Tongue (tissue), 2 donors: ENCODE measurements around the gene IRS1. TPM values are rescaled to one million over a fixed set of nuclear protein-coding genes. Genes with fewer than 3 reads are reported as not detected.
A peak's percentile ranks its signal among the peaks of the same experiment; 100 is the strongest.
"Not testable (repeated sequence)": the region's sequence is repeated elsewhere in the genome, so short reads cannot be mapped to it uniquely, and the experiment has no call there.

Experiments used
- DNase-seq: peaks from one replicate; pipeline ENCODE4 v3.0.0-alpha.2; 2015
- total RNA-seq: library from RNA; depleted of rRNA; stranded (reverse); fragments of >200 nt; gene quantifications from one replicate; pipeline ENCODE4 v1.2.3, GENCODE V29; 2014

Gene IRS1, protein sequence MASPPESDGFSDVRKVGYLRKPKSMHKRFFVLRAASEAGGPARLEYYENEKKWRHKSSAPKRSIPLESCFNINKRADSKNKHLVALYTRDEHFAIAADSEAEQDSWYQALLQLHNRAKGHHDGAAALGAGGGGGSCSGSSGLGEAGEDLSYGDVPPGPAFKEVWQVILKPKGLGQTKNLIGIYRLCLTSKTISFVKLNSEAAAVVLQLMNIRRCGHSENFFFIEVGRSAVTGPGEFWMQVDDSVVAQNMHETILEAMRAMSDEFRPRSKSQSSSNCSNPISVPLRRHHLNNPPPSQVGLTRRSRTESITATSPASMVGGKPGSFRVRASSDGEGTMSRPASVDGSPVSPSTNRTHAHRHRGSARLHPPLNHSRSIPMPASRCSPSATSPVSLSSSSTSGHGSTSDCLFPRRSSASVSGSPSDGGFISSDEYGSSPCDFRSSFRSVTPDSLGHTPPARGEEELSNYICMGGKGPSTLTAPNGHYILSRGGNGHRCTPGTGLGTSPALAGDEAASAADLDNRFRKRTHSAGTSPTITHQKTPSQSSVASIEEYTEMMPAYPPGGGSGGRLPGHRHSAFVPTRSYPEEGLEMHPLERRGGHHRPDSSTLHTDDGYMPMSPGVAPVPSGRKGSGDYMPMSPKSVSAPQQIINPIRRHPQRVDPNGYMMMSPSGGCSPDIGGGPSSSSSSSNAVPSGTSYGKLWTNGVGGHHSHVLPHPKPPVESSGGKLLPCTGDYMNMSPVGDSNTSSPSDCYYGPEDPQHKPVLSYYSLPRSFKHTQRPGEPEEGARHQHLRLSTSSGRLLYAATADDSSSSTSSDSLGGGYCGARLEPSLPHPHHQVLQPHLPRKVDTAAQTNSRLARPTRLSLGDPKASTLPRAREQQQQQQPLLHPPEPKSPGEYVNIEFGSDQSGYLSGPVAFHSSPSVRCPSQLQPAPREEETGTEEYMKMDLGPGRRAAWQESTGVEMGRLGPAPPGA (N-terminal part only)
- total RNA-seq, result 16.1 TPM

DNA sequence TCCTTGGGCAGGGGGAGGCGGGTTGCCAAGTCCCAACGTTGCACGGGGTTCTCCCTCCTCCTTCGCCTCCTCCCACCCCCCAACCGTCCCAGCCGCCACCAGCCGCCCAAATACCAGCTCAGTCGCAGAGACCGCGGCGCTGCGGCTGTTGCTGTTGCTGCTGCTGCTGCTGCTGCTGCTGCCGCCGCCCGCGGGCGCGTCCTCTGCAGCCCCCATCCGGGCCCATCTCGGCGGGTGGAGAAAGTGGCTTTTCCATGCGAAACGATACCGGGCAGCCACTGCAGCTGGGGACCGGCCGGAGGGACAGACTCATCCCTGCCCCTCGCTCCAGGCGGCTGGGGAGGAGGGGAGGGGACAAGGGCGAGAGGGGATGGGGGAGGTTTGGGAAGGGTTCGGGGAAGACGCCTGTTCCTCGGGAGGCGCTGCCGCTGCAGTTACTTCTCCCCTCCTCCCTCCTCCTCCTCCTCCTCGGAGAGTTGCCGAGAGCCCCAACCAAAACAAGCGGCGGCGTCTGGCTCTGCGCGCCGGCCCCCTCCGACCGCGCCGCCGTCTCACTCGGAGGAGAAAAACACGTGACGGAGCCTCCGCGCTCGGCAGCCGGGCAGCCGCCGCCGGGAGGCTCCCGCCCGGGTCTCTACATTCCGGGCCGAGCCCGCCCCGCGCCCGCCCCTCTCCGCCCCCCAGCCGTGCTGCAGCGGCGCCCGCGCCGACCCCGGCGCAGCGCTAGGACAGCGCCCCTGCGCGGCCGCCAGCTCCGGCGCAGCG lies at the start of gene IRS1:
Gene IRS1 (minus strand): TSS at position 610 of the 765 bp plus-strand sequence. CDS start 1,082 bp downstream, outside the sequence.
- peak; percentile 91 for DNase-seq

DNA sequence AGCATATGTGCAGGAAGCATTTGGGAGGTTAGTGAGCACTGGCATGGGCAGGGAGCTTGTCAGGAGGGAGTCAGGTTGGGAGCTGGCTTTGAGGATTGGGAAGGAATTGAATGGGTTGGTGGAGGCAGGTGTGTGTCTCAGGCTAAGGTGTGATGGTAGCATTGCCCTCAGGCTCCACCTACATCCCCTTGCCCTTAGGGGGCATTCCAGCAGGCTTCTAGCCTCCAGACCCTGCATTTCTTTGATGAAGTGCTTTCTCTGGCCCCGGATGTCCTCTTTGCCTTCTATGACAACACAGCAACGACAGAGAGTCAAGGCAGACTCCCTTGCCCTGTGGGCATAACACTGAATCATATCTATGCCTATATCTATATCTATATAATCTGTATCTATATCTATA lies 49.7 kb upstream of the IRS1 start:
- DNase-seq, result no peak

DNA sequence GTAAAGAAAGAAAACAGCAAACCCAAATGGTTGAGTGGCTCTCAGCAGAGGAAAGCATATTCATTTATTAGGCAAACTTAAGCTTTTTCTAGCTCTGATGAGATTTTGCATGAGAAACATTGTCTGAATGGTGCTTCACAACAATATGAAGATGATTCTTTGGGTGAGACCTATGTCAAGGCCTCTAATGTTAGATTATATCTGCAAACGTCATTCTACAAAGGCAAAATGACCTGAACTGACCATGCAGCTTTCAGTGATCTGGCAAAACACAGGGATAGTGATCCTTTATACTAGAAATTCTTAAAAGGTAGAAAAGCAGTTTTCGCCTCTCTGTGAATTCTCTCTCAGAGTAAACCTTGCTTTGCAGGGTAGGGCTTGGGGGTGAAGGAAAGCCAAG lies 47.9 kb upstream of the IRS1 start:
- DNase-seq, result no peak

DNA sequence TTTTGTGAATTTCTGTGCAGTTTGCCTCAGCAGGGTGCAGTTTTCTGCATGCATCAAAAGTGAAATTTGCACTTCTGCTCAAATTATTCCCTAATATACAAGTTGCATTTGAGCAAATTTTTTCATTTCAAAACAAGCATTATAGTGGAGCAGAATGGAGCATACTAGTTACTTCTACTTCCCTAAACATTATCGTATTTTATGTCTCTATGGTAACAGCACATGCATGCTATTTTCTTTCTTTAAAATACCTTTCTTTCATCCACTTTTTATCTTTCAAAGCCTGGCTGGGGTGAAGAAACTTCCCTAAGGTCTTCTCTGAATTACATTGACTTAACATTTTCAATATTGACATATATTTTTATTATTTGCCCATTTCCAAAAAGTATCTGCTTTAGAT lies 47.5 kb upstream of the IRS1 start:
- DNase-seq, result no peak

DNA sequence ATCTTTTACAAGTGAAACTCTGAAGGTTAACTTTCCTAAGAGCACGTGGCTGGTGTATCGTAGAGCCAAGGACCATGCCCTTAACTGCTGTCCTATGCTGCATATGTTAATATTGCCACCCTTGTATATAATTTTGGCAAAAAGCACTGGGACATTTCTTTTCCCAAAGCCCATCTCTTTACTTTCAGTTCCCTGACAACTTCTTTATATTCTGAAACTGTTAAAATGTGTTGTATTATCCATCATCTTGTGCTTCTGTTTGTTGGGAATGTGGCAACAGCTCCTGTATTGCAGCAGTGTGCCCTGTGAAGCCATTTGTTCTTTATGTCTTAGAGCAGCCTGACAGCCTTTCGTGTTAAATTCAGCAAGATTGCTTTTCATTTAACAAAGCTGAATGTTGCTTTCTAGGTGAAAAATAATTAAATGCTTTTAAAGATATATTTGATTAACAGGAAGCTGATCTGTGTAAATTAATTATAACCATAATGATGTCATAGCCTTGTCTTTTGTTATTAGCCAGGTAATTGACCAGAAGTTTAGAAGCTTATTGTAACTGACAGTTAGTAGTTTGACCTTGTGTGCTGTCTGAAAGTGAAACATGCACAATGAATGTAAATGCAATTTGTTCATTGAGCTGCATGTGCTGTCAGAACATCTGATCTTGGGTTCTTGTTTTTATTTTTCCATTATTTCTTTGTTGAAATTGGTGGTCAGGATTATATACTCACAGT lies 45.9 kb upstream of the IRS1 start:
- DNase-seq, result no peak

DNA sequence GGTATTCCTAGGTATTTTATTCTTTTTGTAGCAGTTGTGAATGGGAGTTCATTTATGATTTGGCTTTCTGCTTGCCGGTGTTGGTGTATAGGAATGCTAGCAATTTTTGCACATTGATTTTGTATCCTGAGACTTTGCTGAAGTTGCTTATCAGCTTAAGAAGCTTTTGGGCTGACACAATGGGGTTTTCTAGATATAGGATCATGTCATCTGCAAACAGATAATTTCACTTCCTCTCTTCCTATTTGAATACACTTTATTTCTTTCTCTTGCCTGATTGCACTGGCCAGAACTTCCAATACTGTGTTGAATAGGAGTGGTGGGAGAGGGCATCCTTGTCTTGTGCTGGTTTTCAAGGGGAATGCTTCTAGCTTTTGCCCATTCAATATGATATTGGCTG lies 43.4 kb upstream of the IRS1 start:
- not testable (repeated sequence) for DNase-seq

DNA sequence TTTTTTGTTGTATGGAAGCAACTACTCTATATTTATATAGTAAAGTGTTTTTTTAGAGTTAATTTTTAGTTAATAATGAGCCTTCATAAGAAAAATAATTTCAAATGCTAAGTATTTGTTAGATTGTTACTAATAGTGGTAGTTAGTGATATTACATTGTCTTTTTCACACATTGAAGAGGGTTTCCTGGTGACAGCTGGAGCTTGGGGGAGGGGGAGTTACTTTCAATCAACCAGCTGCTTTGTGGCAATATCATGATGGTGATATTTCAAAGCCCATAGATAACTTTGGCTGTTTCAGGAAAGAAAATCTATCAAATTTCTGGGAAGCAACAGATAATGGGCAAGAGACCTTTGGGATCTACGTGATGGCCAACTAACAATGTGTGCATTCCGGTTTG lies 40.3 kb upstream of the IRS1 start:
- DNase-seq, result no peak

DNA sequence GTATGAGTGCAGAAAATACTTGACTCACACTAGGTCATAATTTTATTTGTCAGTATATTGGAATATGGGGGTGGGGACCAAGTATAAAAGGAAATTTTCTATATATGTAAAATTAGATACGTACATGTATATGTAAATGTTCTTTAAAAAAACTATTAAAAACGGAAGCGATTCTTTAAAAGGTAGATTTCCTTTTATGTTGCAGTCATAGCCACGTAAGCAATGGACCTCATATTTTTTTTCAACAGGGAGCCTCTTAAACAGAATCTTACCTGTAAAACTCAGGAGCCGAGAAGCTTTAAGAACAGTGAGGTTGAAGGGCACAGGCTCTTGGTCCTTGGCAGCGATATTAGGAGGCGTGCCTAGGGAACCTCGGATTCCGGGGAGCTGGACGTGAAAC lies 39.5 kb upstream of the IRS1 start:
- no peak for DNase-seq

DNA sequence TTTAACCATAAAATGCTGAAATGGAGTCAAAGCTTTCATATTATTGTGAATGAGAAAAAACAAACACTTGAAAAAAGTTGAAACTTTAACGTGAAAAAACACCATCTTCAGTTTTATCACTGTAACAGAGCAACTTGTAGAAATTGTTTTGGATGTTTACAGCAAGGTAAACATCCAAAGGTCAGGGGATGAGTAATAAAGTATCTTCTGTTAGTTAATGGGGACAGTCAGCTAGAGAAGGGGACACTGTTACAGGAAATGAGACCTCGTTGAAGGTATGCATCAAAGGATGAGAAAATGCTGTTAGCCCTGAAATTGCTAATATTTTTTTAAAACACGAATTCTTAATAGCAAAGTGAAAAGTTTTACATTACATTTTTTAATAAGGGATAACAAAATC lies 39.1 kb upstream of the IRS1 start:
- no peak for DNase-seq

DNA sequence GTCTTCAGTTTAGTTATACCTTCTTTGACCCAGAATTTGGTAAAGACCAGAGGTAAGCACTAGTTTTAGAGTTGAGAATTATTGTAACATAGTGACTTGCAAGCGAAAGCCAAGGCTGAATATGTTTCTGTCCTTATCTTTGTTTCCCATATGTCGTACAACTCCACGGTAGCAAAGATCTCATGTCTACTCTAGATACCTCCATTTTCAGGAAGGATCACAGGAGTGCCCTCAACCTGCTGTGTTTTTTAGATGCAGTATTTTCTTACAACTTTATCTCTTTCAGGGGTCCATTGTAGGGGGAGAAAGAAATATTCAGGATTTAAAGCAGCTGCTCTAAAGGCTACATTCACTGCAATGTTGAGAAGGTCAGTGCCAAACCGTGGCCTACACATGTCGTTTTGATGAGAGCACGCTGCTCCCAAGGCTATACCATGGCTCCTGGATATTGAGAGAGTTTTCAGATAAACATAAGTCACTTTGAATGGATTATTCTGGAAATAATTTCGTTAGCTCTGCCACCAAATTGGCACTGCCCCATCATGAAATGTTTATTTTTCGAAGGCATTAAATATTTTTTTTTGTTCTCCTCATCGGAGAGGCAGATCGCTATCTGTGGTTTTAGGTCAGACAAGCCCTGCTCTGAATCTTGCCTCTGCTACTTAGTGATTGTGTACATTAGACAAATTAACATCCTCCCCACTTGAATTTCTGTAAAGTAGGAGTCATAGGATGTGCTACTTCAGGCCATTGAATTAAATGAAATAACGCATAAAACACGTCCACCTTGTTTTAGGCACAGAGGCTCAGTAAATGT lies 38.4 kb upstream of the IRS1 start:
- DNase-seq, result no peak

DNA sequence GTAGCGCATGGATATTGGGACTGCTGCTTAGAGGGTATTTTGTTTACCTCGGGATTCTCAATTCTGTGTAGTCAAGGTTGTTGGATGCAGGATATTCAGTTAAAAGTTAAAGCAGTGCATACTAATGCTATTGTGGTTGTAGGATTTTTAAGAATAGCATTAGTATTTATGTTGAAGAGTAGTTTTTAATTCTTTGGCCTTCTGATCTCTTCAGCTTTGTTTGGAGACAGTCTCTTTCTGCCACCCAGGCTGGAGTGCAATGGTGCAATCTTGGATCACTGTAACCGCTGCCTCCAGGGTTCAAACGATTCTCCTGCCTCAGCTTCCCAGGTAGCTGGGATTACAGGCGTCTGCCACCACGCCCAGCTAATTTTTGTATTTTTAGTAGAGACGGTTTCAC lies 37.7 kb upstream of the IRS1 start:
- no peak for DNase-seq

DNA sequence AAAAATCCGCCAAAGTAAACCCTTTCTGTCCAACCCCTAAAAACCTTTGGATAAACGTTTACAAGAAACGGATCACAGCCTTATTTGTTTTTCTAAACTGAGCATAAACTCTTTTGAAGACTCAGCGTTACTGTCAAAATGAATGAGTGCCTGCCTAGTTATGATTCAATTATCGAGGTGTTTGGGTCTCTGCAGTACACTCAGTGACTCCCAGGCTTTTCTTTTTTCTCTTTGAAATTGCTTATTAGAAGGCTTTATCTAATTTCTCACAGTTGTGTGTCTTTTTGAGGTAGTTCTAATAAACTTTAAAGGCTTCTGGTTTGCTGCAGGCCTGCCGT lies 36.9 kb upstream of the IRS1 start:
- no peak for DNase-seq

DNA sequence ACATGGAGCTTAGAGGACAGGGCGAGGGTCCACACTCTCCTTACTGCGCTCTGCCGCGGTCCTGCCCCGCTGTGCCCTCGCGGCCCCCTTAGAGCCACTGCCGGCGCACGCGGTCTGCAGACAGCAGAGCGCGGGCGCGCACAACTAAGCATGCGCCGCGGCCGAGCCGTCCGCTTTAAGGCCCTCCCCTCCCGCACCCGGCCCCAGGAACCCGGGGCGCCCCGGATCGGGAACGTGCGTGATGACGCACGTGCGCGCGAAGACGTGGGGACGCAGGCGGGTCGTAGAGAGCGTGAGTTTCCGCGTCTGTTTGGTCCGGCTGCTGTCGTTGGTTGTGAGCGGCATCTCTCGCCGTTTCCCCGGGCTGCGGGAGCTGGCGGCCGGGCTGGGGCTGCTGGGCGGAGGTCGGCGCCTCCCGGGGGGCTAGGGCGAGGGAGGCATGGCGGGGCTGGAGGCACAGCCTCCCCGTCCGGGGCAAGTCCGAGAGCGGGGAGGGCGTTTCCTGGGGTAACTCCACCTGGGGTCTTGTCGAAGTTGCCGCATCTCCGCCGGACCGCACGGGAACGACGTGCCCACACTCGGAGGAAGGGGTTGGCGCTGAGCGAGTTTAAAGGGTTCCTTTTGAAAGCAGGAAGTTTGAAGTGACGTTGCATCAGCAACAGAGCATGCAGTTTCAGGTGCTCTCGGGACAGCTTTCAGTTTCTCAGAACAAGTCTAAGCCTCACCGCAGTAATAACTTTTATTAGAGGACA lies 36.4 kb upstream of the IRS1 start, which contains the start of gene RHBDD1:
Gene RHBDD1 (plus strand): TSS at position 259 of the 752 bp plus-strand sequence. CDS start 28,640 bp downstream, outside the sequence.
- DNase-seq, result peak; percentile 98

DNA sequence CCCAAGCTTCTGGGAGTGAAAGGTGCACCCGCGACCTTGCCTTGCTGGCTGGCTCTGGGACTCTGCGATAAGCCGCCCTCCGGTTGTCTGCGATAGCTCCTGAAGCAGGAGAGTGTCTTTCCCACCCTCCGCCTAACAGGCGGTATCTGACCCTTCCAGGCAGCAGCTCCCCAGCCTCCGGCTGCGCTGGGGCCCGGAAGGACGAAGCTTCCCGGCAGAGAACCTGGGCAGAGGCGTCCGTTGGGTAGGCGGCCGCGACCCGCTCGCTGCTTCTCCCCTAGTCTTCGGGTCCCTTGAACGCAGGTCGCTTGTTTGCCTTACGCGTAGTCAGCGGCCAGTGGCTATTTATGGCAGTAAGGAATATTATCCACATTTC lies 35.8 kb upstream of the IRS1 start:
- no peak for DNase-seq

DNA sequence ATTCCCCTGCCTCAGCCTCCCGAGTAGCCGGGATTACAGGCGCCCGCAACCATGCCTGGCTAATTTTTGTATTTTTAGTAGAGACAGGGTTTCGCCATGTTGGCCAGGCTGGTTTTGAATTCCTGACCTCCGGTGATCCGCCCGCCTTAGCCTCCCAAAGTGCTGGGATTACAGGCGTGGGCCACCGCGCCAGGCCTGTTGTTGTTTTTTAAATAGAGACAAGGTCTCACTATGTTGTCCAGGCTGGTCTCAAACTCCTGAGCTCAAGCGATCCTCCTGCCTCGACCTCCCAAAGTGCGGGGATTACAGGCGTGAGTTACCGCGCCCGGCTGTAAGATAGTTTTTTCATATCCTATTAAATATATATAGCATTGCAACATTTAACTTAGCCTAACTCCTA lies 35.3 kb upstream of the IRS1 start:
- DNase-seq, result not testable (repeated sequence)

DNA sequence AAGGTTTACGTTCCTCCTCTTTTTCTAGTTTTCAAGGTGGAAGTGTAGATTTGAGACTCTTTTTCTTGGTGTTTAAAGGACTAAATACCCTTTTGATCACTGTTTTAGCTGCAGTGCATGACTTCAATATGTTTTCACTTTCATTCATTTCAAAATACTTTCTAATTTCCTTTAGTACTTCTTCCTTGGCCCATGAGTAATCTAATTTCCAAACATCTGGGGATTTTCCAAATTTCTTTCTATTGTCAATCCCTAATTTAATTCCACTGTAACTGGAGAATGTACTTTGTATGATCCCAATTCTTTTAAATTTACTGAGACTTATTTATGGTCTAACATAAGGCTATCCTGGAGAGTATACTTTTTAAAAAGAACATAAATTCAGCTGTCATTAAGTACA lies 32.4 kb upstream of the IRS1 start:
- DNase-seq, result no peak

DNA sequence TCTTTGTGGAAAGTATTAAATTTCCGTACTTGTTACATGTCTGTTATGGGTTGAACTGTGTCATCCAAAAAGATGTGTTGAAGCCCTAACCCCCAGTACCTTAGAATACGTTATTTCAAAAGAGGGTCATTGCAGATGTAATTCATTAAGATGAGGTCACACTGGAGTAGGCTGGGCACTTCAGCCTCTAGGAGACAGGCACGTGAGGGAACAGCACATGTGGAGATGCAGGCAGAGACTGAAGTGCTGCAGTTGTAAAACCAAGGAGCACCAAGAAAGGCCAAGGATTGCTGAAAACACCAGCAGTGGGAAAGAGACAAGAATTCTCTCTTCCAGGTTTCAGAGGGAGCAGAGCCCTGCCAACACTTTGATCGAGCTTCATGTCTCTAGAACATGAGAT lies 31.6 kb upstream of the IRS1 start:
- no peak for DNase-seq

DNA sequence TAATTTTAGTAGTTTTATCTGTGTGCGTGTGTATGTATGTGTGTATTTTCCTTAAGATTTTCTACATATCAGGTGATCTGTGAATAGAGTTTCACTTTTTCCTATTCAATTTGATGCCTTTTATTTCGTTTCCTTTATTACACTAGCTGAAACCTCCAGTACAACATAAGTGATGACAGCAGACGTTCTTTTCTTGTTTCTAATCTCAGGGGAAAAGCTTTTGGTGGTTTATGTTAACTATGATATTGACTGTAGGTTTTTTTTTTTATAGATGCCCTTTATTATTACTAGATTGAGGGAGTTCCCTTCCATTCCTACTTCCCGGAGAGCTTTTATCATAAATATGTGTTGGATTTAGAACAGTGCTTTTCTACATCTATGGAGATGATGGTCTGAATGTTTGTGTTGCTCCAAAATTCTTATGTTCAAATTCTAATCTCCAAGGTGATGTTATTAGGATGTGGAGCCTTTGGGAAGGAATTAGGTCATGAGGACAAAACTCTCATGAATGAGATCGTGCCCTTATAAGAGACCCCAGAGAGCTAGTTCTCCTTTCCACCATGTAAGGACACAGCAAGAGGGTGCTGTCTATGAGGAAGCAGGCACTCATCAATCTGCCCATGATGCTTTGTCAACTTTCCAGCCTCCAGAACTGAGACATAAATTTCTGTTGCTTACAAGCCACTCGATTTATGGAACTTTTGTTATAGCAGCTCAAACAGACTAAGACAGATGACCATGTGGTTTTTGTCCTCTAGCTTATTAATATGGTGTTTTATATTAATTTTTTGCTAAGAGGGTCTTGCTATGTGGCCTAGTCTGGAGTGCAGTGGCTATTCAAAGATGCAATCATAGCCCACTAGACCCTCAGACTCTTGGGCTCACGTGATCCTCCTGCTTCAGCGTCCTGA lies 30.4 kb upstream of the IRS1 start:
- no peak for DNase-seq

DNA sequence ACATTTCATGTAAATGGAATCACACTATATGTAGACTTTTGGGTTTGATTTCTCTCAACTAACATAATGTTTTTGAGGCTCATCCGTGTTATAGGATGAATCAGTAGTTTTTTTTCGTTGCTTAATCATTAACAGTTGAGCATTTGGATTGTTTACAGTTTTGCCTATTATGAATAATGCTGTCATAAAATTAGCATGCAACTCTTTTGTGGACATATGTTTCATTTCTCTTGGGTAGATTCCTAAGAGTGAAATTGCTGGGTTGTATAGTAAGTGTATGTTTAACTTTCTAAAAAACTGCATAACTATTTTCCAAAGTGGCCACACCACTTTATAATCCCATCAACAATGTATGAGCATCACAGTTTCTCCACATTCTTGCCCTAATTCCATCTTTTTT lies 28.6 kb upstream of the IRS1 start:
- no peak for DNase-seq
